SK-N-MC (cell line): ENCODE results near the gene TEX28.

Experiments
- EZH2 ChIP-seq: fragments of 200-600 bp; sonication (generic); IDR thresholded peaks from one replicate; pipeline ENCODE4 v1.6.1; 2017; ENCODE audit warnings: antibody characterized with exemption
- POLR2AphosphoS5 ChIP-seq: IDR thresholded peaks from 2 replicates; pipeline ENCODE4 v1.6.1; 2012; ENCODE audit warnings: mild to moderate bottlenecking, low read depth, low read length, borderline replicate concordance

GRCh38 chrX:154320406-154320805 lies 25.5 kb upstream of the TEX28 start:
- TF ChIP-seq EZH2 (no peak), POLR2AphosphoS5 (no peak)
